HG02943 (cell line): Measurements from ENCODE around the gene TRMT10B.
"Not testable (repeated sequence)": the region's sequence is repeated elsewhere in the genome, so short reads cannot be mapped to it uniquely, and the experiment has no call there.

Experiments
- ATAC-seq: cut with Tn5 transposase; IDR thresholded peaks from one replicate; pipeline ENCODE4 v1.9.1; 2021; ENCODE audit warnings: mild to moderate bottlenecking, low read depth, moderate library complexity; ENCODE audit not compliant: unreplicated experiment

Gene TRMT10B

GRCh38 chr9:37796232-37796631 is 42.6 kb downstream of the TRMT10B start:
- ATAC-seq, result no peak

- ATAC-seq, result no peak
These were observed 45.1 kb downstream of the TRMT10B start for GRCh38 chr9:37798677-37799076.

- peak; percentile 66 for ATAC-seq
These were observed 47.2 kb downstream of the TRMT10B start, which contains the start of gene DCAF10 for GRCh38 chr9:37800631-37801286. DCAF10 (plus strand) TSS chr9:37800797; CDS start chr9:37800867, 70 bp downstream.

GRCh38 chr9:37801287-37801850 is 47.8 kb downstream of the TRMT10B start:
- peak; percentile 26 for ATAC-seq

GRCh38 chr9:37801959-37802711 is 48.5 kb downstream of the TRMT10B start:
- no peak for ATAC-seq

- ATAC-seq, result no peak
These were observed 52.7 kb downstream of the TRMT10B start for GRCh38 chr9:37806271-37806670.

GRCh38 chr9:37809676-37810075 is 56.1 kb downstream of the TRMT10B start:
- not testable (repeated sequence) for ATAC-seq

- no peak for ATAC-seq
These were observed 58.4 kb downstream of the TRMT10B start for GRCh38 chr9:37811906-37812476.

- no peak for ATAC-seq
These were observed 59.3 kb downstream of the TRMT10B start for GRCh38 chr9:37812773-37813379.

GRCh38 chr9:37818849-37819248 is 65.2 kb downstream of the TRMT10B start:
- ATAC-seq, result no peak

GRCh38 chr9:37820142-37820541 is 66.5 kb downstream of the TRMT10B start:
- no peak for ATAC-seq

- ATAC-seq, result not testable (repeated sequence)
These were observed 71.6 kb downstream of the TRMT10B start for GRCh38 chr9:37825174-37825573.

GRCh38 chr9:37827483-37828165 is 74.0 kb downstream of the TRMT10B start:
- no peak for ATAC-seq
